Erythroblast (primary cell): ENCODE data around the gene STMP1.

Source experiments
- GATA1 ChIP-seq: IDR thresholded peaks from 2 replicates; pipeline ENCODE4 v1.6.1; 2011; ENCODE audit warnings: low read depth, mild to moderate bottlenecking, control low read depth, low read length, moderate library complexity
- POLR2A ChIP-seq: IDR thresholded peaks from 2 replicates; pipeline ENCODE4 v1.6.1; 2011; ENCODE audit warnings: mild to moderate bottlenecking, low read length

- no peak for TF ChIP-seq POLR2A
- no peak for TF ChIP-seq GATA1
These were observed 17.6 kb upstream of the STMP1 start for GRCh38 chr7:135644729-135645128.
